ENCODE measurements around the gene SMPX. TPM values are rescaled to one million over a fixed set of nuclear protein-coding genes. Genes with fewer than 3 reads are reported as not detected.

Gene SMPX
- total and polyA plus RNA-seq, 4 donors, result 0.09 to 0.10 TPM; not detected in 2

- H3K4me3 ChIP-seq (ENCODE audit: low read depth in 1 of 3, low read length in 3 of 3), result no peak overlapping the region
- no peak overlapping the region for H3K27ac ChIP-seq (ENCODE audit: low read depth in 1 of 2, low read length in 2 of 2)
- H3K9me3 ChIP-seq (ENCODE audit: control insufficient read depth in 4 of 4, low read length in 3 of 4), result peaks cover 0 to 2% (median under 1%) of the 10 kb centered on the region in 4 donors
- no peak overlapping the region for H3K9ac ChIP-seq (ENCODE audit: low read depth in 1 of 2, low read length in 2 of 2)
- H3K4me1 ChIP-seq (ENCODE audit: control insufficient read depth in 4 of 4, insufficient read depth in 4 of 4, low read length in 3 of 4), result peaks cover 0 to 4% (median 0%) of the 10 kb centered on the region in 4 donors
- H3K27me3 ChIP-seq (ENCODE audit: control insufficient read depth in 4 of 4, insufficient read depth in 4 of 4, low read length in 3 of 4), result no peaks in the 10 kb centered on the region
- WGBS, result 63% methylated on average over 61 of the region's 61 CpGs
- no peaks in the 10 kb centered on the region for H3K36me3 ChIP-seq (ENCODE audit: control insufficient read depth in 4 of 4, insufficient read depth in 3 of 4, low read depth in 1 of 4, low read length in 3 of 4)
- TF ChIP-seq RAD21 (IDR thresholded peaks at IDR 0.05), result no peak
- TF ChIP-seq YY1 (IDR thresholded peaks at IDR 0.05), result no peak
- no peak for TF ChIP-seq ATF3 (IDR thresholded peaks at IDR 0.05)
- TF ChIP-seq FOXA1 (IDR thresholded peaks at IDR 0.05), result no peak
- no peak for TF ChIP-seq TAF1 (conservative IDR thresholded peaks at IDR 0.05)
- no peak for TF ChIP-seq RXRA (IDR thresholded peaks at IDR 0.05)
- no peak for TF ChIP-seq HNF4A (conservative IDR thresholded peaks at IDR 0.05)
- no peak for TF ChIP-seq FOXA2 (IDR thresholded peaks at IDR 0.05)
- no peak for TF ChIP-seq SP1 (IDR thresholded peaks at IDR 0.05)
- no peak for TF ChIP-seq HNF4G (IDR thresholded peaks at IDR 0.05)
- TF ChIP-seq CTCF (IDR thresholded peaks at IDR 0.05; ENCODE audit: low read depth, low read length, missing input control), result no peak
- no peak for TF ChIP-seq GABPA (IDR thresholded peaks at IDR 0.05 in 1 of 2, conservative IDR thresholded peaks at IDR 0.05 in 1 of 2)
- no peak for TF ChIP-seq REST (IDR thresholded peaks at IDR 0.05)
- TF ChIP-seq MAX (IDR thresholded peaks at IDR 0.05), result no peak
- no peak for DNase-seq (ENCODE audit: low spot score)
Observed at GRCh38 chrX:21656587-21657317, 101.2 kb downstream of the SMPX start.

Other genes starting within 250 kb of the SMPX start
- gene KLHL34, start 99.8 kb downstream of the SMPX start, total RNA-seq, result under 1 TPM in 1 of 2 donors, not detected in 1; 0.14 TPM
- under 1 TPM; 0.02 to 0.04 TPM for gene KLHL34, start 99.8 kb downstream of the SMPX start, polyA plus RNA-seq
- 10 to 100 TPM; 12.0 to 13.5 TPM for gene MBTPS2, start 81.5 kb upstream of the SMPX start, total RNA-seq
- gene MBTPS2, start 81.5 kb upstream of the SMPX start, polyA plus RNA-seq, result 1 to 10 TPM; 5.6 to 7.8 TPM
- 1 to 10 TPM in 1 of 2 donors, under 1 TPM in 1; 0.70 to 2.8 TPM for gene YY2, start 97.9 kb upstream of the SMPX start, total RNA-seq
- under 1 TPM; 0.52 to 0.81 TPM for gene YY2, start 97.9 kb upstream of the SMPX start, polyA plus RNA-seq
- gene SMS, start 182.6 kb upstream of the SMPX start, total RNA-seq, result 10 to 100 TPM; 13.9 to 41.0 TPM
- gene SMS, start 182.6 kb upstream of the SMPX start, polyA plus RNA-seq, result 10 to 100 TPM; 17.0 to 18.5 TPM

Measured in liver (tissue), 9 donors.